GM18526 (cell line): ENCODE results near the gene GNG10.

Experiments used
- POLR2A ChIP-seq: IDR thresholded peaks from 3 replicates; pipeline ENCODE4 v1.6.1; 2011; ENCODE audit not compliant: insufficient read length; ENCODE audit errors: extremely low read depth

The GNG10 gene

GRCh38 chr9:111637421-111637950, 23.9 kb upstream of the GNG10 start:
- no peak for TF ChIP-seq POLR2A

GRCh38 chr9:111644195-111644772, 17.1 kb upstream of the GNG10 start:
- TF ChIP-seq POLR2A: no peak

DNA sequence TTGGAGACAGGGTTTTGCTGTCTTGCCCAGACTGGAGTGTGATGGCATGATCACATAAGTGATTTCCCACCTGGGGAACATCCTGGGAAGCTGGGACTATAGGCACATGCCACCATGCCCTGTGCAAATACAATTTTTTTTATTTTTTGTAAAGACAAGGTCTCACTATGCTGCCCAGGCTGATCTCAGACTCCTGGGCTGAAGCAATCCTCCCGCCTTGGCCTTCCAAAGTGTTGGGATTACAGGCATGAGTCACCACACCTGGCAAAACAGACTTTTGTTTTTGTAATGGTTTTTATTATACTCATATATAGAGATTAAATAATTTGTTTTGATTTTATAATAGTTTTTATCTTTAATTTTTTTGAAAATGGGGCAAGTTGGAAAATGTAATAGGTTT, 15.6 kb upstream of the GNG10 start:
- no peak for TF ChIP-seq POLR2A

DNA sequence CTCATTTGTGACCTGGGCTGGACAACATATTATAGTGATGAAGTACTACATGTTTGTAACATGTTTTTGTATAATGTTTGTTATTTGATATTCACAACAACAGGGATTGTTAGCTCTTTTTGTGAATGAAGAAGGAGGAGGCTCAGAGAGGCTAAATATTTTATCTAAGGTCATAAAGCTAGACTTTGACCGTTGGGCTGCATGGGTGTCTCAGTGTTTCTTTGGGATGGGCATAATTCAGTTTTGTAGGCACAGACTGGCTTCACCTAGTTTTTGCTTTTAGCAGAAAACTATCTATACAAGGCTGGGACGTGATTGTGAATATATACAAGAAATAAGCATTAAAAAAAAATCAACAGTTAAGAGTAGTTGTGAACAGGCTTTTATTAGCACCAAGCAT, 15.0 kb upstream of the GNG10 start:
- no peak for TF ChIP-seq POLR2A

DNA sequence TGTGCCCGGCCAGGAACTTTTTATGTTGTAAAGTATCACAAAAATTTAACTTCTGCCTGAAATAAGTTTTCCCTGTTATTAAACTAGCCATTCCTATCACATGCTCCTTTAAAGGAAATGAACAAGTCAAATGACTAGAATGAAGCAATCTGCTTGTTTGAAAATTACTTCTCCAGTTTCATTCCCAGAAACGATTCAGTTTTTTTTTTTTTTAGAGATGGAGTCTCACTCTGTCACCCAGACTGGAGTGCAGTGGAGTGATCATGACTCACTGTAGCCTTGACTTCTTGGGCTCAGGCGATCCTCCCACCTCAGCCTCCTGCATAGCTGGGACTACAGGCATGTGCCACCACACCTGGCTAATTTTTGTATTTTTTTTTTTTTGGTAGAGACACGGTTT, 13.3 kb upstream of the GNG10 start:
- no peak for TF ChIP-seq POLR2A

- TF ChIP-seq POLR2A: no peak
These were observed 12.4 kb upstream of the GNG10 start for GRCh38 chr9:111649016-111649415.

DNA sequence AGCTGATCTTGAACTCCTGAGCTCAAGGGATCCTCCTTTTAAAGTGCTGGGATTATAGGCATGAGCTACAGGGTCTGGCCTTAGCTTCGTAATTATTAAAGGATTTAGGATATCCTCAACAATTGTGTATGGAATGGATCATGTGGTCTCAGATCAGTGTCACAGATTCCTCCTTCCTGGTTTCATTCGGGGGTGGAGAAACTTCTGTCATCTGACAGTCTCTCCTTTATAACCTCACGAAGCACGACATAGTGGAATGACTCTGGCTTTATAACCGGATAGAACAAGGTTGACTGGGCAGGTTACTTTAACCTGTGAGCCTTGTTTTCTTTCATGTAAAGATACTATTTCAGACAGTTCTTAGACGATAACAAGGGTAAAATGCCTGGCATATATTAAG, 4.4 kb upstream of the GNG10 start:
- no peak for TF ChIP-seq POLR2A

DNA sequence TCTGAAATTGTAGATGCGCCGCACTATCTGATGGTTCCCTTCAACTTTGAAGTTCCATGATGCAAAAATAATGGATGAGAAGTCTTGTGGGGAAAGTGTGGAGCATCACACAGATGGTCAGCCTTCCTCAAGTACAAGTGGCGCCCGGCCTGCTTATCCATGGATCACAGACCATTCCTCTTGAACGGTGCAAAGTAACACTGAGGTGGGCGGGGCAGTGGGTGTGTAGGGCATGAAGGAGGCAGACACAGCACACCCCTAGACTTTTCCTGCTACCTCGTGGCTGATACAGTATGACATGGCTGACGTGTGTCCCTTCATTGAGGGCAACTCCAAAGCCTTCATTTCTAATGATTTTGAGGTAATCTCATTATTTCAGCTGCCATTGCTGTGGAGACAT, 2.5 kb upstream of the GNG10 start:
- no peak for TF ChIP-seq POLR2A

GRCh38 chr9:111659691-111660090, 1.7 kb upstream of the GNG10 start:
- no peak for TF ChIP-seq POLR2A

DNA sequence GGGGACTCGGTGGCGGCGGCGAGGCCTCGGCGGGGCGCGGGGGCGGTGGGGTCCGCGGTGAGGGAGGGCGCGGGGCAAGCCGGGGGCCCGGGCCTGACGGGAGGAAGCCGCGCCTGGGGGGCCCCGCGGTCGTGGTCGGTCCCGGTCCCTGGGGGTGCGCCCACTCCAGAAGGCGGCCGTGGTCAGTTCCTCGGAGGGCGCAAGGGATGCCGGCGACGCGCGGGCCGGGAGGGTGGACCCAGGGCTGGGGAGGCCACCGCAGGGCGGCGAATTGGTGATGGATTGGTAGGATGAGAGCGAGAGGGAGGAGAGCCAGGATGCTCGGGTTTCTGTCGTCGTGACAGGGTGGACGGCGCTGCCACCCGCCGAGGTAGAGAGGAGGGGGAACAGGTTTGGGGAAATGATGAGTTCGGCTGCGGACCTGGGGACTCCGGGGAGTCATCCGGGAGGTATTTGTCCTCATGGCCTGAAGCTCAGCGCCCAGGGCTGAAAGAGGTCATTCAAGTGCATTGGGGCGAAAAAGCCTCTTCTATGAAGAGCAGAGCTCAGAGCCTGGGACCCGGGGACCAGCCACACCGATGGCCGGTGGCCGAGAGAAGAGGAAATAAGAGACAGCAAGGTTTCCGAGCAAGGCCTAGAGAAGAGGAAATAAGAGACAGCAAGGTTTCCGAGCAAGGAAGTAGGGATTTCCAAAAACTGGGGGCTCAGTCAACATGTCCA, 557 bp downstream of the GNG10 start:
- TF ChIP-seq POLR2A: no peak

- TF ChIP-seq POLR2A: no peak
These were observed 1.3 kb downstream of the GNG10 start for GRCh38 chr9:111662576-111663300.

GRCh38 chr9:111663301-111663823, 2.0 kb downstream of the GNG10 start:
- TF ChIP-seq POLR2A: no peak

- no peak for TF ChIP-seq POLR2A
These were observed 6.7 kb downstream of the GNG10 start for GRCh38 chr9:111668026-111668573.

DNA sequence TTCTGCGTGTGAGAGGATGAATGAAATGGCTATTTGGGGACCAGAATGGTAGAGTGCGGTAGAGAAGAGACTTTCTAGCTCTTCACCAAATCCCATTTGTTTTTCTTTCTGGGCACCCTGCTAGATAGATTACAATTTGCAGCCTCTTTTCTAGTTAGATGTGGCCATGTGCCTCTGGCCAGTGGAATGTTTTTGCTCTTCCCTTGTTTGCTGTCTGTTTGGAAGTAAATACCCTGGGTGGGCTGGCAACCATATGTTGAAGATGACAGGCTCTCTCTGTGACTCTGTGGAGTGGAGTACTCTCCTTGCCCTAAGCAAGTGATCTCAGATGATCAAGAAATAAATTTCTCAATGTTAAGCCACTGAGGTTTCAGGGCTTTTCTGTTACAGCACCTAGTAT, 12.9 kb downstream of the GNG10 start:
- no peak for TF ChIP-seq POLR2A

DNA sequence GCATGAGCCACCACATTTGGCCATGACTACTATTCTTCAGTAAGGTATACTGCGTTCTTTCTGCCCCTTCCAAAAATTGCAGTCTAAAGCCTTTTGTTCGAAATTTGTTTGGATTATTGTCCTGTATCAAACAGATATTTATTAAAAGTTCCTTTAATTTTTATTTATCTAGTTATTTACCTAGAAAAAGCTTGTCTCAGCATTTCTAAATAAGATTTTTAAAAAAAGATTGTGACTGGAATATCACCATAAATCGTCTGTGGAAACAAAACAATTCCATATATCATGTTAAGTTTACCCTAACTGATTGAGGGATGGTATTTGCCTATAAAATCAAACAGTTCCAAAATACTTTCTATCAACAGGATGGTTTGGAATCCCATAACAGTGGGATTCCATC, 14.7 kb downstream of the GNG10 start:
- no peak for TF ChIP-seq POLR2A

GRCh38 chr9:111678293-111678692, 16.9 kb downstream of the GNG10 start:
- TF ChIP-seq POLR2A: no peak
